HG02642 (cell line): ENCODE measurements around the gene ITIH2.
"Not testable (repeated sequence)": the region's sequence is repeated elsewhere in the genome, so short reads cannot be mapped to it uniquely, and the experiment has no call there.

ENCODE experiments used
- ATAC-seq: cut with Tn5 transposase; IDR thresholded peaks from one replicate; pipeline ENCODE4 v1.9.1; 2021; ENCODE audit warnings: mild to moderate bottlenecking; ENCODE audit not compliant: unreplicated experiment, poor library complexity

ITIH2 gene

DNA sequence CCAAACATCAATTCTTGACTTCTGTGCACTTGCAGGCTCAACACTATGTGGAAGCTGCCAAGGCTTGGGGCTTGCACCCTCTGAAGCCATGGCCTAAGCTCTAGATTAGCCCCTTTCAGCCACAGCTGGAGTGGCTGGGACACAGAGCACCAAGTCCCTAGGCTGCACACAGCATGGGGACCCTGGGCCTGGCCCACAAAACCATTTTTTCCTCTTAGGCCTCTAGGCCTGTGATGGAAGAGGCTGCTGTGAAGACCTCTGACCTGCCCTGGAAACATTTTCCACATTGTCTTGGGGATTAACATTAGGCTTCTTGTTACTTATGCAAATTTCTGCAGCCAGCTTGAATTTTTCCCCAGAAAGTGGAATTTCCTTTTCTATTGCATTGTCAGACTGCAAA, 10.7 kb upstream of the ITIH2 start:
- ATAC-seq: not testable (repeated sequence)

DNA sequence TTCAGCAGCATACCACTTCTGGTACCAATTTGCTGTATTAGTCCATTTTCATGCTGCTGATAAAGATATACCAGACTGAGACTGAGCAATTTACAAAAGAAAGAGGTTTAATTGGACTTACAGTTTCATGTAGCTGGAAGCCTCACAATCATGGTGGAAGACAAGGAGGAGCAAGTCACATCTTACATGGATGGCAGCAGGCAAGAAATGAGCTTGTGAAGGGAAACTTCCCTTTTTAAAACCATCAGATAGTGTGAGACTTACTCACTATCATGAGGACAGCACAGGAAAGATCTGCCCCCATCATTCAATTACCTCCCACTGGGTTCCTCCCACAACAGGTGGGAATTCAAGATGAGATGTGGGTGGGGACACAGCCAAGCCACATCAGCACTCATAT, 9.9 kb upstream of the ITIH2 start:
- ATAC-seq: not testable (repeated sequence)

DNA sequence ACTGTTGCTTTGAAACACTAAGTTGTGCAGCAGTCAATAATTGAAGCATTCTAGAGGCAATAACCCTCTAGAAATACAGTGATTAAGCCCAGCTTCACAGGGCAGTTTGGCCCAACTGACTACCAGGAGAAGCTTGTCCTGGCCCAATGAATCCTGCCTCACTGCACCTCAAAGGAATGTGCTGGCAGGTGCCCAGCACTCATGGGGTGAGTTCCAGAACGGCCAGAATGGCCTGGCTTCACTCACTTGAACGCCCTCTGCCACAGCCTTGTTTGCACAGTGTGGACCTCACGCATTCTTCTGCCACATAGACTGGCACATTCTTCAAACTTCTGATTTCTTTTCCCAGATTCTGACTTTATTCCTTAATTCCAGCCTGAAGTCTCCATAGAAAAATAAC, 6.6 kb upstream of the ITIH2 start:
- ATAC-seq: no peak

DNA sequence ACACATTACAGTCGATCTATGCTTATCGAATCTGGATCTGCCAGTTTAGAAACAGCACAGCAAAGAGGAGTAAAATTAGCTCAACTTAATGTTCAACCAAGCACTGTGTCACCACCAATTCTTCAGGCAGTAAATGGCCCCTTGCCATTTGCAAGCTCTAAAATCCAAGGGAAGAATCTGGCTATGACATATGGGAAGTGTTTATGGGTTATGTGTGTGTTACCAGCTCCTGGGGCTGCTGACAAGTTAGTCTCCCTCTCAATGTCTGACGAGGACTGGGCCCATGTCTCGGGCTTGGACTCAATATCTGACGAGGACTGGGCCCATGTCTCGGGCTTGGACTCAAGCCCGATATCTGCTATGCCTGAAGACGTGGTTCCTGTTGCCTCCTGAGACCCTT, 5.7 kb upstream of the ITIH2 start:
- no peak for ATAC-seq

DNA sequence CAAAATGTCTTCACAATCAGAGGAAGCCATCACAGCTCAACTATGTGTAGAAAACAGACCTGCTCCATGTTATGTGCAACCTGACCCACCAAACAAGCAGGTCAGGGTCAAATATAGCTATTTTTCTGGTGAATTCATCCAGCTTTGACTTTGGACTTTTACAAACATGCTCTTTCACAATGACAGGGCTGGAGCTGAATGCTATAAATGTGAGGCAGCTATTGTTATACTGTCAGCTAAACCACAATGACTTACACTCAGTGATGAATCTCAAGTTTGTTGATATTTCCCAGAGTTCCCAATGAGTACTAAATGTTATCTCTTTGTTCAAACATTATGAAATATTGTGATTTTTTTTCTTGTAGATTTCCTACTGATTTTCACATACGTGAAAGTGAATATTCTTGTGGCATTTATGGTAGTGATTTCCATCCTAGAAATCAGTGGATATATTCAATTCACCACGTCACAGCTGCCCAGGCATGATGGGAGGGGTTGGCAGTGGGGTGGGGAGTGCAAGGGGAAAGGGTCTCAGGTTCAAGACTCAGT, 2.5 kb upstream of the ITIH2 start:
- no peak for ATAC-seq

DNA sequence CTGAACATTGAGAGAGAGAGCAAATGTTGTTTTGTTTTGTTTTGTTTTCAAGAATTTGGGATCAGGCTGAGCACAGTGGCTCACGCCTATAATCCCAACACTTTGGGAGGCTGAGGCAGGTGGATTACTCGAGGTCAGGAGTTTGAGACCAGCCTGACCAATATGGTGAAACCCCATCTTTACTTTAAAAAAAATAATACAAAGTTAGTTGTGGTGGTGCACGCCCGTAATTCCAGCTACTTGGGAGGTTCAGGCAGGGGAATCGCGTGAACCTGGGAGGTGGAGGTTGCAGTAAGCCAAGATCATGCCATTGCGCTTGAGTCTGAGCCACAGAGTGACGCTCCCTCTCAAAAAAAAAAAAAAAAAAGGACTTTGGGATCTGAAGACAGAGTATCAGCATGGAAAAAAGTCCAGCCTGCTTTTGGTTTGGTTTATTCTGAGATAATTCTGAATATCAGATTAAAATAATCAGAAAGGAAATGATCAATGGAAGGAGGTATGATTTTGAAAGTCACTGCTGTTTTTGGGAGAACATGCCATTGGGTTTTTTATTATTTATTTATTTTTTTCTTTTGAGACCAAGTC, 1.9 kb upstream of the ITIH2 start:
- ATAC-seq: no peak

DNA sequence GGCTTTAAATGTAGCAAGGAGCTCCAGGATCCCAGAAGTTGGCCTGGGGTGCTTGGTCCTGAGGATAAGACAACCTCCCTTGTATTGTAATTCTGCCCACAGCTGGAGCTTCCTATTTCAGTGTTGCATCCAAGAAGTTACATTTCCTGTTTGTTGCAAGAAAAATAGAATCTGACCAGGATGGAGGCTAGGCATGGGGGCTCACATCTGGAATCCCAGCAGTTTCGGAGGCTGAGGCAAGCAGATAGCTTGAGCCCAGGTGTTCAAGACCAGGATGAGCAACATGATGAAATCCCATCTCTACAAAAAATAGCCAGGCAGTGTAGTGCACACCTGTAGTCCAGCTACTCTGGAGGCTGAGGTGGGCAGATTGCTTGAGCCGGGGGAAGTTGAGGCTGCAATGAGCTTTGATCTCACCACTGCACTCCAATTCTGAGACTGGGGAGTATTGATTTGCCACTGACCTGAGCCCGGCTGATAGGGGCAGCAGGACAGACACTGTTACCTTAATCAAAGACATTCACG, 766 bp upstream of the ITIH2 start:
- ATAC-seq: no peak

DNA sequence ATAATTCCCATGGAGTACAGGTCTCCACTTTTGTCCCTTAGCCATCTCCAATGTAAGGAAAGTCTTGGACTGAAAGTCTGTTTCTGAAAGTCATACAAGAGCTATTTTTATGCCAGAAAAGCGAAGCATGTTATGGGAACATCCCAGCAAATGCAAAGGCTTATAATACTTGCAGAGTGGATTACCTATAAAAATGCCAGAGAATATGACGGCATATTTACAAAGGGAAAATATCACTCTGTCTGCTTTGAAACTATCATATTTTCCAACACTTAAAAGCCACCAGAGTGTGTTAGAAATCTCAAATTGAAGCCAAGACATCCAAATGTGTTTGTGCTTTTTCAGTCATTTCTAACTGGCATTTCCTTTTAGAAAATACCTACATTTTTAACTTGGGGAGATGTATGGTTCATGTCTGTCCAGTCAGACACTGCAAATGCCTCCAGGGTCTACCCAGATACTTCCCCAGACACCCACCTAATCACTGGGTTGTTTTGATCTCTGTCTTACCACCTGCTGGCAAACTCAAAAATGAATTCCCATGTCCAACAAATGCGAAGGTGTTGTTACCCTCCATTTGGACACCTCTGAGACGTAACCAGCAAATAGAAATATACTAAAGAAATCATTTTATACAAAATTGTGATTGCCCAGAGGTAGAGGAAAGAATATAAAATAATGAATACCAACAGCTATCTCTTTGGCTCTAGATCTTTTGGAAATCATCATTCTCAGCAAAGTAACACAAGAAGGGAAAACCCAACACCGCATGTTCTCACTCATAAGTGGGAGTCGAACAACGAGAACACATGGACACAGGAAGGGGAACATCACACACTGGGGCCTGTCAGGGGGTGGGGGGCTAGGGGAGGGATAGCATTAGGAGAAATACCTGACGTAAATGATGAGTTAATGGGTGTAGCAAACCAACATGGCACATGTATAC, 1.2 kb downstream of the ITIH2 start:
- ATAC-seq: no peak

DNA sequence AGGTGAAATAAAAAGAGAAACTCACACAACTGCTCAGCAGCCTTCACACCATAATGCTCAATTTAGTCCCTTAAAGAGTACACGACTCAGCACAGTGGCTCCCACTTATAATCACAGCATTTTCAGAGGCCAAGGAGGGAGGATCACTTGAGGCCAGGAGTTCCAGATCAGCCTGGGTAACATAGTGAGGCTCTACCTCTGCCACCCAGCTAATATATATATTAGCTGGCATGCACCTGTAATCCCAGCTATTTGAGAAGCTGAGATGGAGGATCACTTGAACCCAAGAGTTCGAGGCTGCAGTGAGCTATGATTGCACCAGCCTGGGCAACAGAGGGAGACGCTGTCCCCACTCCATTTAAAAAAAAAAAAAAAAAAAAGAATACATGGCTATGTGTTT, 2.2 kb downstream of the ITIH2 start:
- ATAC-seq: no peak

DNA sequence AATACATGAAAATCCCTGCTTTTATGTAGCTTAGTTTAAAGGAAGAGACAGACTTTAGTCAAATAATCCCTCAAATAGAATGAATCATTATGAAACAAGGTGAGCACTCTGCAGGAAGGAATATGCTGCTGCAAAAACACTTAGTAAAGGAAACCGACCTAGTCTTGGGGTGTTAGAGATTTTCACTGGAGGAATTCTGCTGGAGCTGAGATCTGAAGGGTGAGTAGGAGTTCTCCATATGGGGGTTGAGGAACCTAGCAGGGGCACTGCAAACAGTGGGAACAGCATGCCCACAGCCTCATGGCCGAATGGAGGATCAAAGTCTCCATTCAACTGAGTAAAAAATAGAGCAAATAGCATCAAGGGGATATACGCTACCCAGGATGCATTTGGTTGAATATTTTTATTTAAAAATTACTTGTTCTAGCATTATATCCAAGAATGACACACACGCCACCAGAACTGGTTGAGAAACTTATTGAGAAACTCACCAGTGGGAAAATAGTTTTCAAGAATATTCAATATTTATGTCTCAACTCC, 3.5 kb downstream of the ITIH2 start:
- no peak for ATAC-seq

DNA sequence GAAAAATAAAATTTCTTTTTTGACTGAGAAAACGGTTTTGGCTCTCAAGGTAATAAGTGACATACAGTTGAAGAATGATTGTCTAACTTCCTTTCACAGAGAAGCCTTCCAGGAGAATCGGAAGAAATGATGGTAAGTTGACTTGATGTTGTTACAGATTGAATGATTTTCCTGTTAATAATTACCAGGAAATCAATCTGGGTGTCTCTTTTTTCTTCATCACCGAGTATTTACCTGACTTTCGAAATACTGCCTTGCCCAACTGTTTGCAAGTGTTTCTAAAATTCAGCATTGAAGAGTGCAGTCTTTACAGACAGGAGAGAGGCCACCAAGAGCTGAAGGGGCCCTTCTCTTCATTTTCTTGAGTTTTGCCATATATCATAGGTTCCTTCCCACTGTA, 4.0 kb downstream of the ITIH2 start:
- no peak for ATAC-seq

DNA sequence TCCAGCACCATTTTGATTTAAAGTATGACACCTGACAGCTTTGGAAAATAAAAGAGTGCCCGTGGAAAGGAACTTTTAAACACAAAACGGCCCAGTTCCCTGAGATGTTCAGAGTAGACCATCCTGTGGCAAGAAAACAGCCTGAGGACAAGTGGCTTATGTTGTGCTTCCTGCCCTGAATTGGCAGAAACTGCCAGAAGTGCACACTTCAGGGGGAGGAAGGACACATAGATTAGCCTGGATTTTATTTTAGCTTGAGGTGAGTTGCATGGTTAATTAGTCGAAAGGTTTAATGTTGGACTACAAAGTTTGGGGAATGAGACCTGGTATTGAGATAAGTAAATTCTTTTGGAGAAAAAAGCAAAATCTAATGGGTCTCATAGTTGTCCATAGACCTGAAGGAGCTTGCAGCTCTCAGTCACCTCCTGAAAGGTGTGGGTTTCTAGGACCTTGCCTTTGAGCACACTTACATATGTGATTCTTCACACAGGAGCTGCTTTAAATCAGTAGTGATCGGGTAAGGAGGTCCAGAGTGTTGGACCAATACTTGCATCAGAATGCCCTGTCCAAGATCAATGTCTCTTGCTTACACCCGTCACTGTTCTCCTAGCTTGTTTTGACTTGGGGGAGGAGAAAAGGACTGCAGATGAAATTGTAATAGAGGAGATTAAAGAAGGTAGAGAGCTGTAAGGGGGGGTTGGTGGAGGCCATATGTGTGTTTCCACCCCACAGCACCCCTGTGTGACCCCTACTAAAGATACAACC, 4.9 kb downstream of the ITIH2 start:
- no peak for ATAC-seq

DNA sequence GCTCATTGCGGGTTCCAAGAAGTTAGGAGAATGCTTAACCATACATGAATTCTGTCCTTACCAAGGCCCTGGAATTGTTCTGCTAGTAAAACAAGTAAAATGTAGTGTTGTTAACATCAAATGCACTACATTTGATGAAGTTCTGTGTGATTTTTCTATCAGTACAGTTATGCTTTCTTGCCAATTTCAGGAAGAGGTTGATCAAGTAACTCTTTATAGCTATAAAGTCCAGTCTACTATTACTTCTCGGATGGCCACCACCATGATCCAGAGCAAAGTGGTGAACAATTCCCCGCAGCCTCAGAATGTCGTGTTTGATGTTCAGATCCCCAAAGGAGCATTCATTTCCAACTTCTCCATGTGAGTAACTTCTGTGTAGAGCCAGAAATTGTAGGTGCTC, 5.7 kb downstream of the ITIH2 start:
- ATAC-seq: no peak

DNA sequence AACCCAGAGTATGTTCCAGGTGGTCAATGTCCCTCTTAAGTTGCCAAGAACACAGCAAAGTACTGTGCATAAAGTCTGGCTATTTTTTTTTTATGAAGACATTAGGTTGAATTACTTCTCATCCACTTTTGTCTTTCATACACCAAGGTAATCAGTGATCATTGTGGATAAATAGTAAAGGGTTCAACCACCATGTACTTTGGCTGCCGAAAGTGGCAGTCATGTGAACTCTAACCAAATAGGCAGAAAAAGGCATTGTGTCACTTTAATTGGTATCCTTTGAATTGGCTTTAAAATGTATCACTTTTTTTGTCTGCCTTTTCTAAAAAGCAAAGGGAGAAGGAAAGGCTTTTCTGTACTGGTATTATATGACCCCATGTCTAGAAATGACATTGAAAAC, 7.3 kb downstream of the ITIH2 start:
- no peak for ATAC-seq

DNA sequence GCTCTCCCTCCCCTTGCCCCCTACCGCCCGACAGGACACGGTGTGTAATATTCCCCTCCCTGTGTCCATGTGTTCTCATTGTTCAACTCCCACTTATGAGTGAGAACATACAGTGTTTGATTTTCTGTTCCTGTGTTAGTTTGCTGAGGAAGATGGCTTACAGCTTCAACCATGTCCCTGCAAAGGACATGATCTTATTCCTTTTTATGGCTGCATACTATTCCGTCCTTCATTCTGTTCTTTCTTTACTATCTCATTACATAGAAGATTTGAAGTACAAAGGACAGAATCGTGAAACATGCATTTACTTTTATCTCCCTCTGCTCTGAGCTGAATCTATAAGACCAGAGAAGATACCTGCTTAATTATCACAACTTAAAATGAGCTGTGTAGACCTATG, 8.0 kb downstream of the ITIH2 start:
- ATAC-seq: not testable (repeated sequence)

DNA sequence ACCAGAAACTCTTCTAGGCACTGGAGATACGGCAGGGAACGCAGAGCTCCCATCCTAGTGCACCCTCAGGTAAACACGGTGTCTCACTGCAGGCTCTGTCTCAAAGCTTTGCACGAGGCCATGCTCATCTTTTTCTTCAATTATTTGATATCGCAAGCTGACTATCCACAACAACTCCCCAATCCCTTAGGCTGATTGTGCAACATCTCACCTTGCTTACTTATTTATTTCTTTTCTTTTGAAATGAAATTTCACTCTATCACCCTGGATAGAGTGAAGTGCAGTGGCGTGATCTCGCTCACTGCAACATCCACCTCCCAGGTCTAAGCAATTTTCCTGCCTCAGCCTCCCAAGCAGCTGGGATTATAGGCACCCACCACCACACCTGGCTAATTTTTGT, 12.4 kb downstream of the ITIH2 start:
- ATAC-seq: no peak

DNA sequence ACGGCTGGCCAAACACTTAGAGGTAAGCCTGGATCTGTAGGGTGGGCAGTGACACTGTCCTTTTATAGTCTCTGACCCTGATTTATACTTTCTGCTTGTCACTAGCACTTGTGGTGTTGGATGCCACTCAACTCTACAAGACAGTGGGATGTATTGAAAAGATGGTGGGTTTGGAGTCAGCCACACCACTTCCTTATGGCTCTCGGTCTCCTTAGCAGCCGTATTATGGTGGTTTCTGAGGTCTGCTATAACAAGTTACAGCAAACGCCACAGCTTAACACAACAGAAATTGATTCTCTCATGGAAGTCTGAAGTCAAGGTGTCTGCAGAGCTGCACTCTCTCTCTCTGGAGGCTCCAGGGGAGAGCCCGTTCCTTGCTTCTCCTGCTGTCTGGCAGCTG, 14.7 kb downstream of the ITIH2 start:
- ATAC-seq: no peak

DNA sequence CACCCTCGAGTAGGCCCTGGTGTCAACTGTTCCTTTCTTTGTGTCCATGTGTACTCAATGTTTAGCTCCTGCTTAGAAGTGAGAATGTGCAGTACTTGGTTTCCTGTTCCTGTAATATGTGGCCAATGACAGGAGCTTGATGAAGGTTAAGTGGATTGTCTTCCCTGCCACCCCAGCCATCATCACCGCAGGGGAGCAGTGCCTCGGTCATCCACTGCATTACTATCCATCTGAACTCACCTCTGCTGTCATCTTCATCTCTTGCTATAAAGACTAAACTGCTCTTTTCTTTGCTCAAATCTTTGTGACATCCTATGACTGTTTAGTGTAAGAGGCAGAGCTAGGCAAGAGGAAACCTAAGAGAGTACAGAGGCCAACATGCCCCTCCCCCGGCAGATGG, 15.6 kb downstream of the ITIH2 start:
- ATAC-seq: no peak

DNA sequence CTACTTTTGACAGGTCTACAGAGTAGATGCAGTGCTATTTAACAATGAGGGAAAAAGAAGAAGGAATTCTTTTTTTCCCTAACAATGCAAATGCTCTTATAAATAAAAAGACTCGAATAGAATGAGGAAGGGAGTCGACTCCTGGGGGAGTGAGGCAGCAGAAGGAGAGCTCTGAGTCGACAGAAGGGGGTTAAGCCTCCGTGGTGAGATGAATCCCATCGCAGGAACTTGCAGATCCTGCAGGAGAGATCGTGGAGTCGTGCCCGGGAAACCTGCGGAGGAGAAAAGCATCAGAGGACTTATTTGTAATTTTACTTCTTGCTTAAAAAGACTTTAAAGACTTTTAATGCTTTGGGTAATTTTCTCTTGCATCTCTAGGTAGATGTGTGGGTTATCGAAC, 17.4 kb downstream of the ITIH2 start:
- ATAC-seq: no peak

DNA sequence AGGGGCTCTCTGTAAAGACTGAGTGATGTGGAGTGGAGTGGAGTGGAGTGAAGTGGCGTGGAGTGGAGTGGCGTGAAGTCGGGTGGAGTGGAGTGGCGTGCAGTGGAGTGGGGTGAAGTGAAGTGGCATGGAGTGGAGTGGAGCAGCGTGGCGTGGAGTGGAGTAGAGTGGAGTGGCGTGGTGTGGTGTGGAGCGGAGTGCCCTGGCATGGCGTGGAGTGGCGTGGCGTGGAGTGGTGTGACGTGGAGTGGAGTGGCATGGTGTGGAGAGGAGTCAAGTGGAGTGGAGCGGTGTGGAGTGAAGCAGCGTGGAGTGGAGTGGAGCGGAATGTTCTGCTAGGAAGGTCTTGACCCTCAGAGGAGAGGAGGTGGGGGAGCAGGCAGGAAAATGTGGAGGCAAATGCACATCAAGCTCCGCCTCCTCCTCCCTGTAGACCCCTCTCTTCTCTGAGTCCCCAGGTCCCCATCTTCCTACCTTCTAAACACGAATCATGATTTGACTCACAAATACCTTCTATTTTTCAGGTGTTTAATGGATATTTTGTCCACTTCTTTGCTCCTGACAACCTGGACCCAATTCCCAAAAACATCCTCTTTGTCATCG, 19.9 kb downstream of the ITIH2 start:
- ATAC-seq: no peak
